Measurements from ENCODE around the gene DOCK1. TPM values are rescaled to one million over a fixed set of nuclear protein-coding genes. Genes with fewer than 3 reads are reported as not detected.
"Not testable (repeated sequence)": the region's sequence is repeated elsewhere in the genome, so short reads cannot be mapped to it uniquely, and the experiment has no call there.

Gene DOCK1
- total and polyA plus RNA-seq, 2 donors (not counting 1 experiment from before 2014, with no cell fraction given) = 20.5 to 91.0 TPM

DNA sequence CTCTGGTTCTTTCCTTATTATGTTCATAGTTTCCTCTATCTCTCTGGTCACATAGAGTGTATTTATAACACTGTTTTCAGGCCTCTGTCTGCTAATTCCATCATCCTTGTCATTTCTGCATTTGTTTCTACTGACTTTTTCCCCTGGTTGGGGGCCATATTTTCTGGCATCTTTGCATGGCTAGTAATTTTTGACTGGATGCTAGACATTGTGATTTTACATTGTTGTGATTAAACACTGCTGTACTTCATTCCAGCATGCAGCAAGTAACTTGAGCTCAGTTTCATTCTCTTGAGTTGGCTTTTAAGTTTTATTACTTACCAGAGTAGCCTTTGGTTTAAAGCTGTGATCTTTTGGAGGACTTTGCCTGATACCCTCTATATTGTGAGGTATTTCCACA, 6.8 kb upstream of the DOCK1 start:
- Histone ChIP-seq H3K9ac (ENCODE audit: insufficient read depth, low read length) (no peak overlapping the region), H3K79me2 (ENCODE audit: control insufficient read depth, insufficient read depth, low read length) (no peaks in the 10 kb centered on the region), H3K27me3 (ENCODE audit: control insufficient read depth, insufficient read depth, low read length) (no peaks in the 10 kb centered on the region), H3K9me3 (ENCODE audit: control insufficient read depth, insufficient read depth, low read depth, low read length) (no peaks in the 10 kb centered on the region), H3K4me1 (ENCODE audit: control insufficient read depth, extremely low read depth, insufficient read depth, low read length) (peaks cover 6% of the 10 kb centered on the region), H3K4me3 (replicated peaks in 1 of 4; ENCODE audit: control extremely low read depth in 1 of 4, insufficient read depth in 1 of 4, low read depth in 3 of 4, low read length in 4 of 4) (no peak overlapping the region), H2AFZ (ENCODE audit: low read length) (no peak overlapping the region), H3K36me3 (ENCODE audit: control insufficient read depth, insufficient read depth, low read length) (no peaks in the 10 kb centered on the region), H3K4me2 (ENCODE audit: extremely low read depth, insufficient read depth, low read length) (no peak overlapping the region), H4K20me1 (ENCODE audit: control insufficient read depth, extremely low read depth, insufficient read depth, low read length) (no peaks in the 10 kb centered on the region), H3K27ac (ENCODE audit: insufficient read depth, low read length) (no peak overlapping the region)
- TF ChIP-seq, protein P1, sequence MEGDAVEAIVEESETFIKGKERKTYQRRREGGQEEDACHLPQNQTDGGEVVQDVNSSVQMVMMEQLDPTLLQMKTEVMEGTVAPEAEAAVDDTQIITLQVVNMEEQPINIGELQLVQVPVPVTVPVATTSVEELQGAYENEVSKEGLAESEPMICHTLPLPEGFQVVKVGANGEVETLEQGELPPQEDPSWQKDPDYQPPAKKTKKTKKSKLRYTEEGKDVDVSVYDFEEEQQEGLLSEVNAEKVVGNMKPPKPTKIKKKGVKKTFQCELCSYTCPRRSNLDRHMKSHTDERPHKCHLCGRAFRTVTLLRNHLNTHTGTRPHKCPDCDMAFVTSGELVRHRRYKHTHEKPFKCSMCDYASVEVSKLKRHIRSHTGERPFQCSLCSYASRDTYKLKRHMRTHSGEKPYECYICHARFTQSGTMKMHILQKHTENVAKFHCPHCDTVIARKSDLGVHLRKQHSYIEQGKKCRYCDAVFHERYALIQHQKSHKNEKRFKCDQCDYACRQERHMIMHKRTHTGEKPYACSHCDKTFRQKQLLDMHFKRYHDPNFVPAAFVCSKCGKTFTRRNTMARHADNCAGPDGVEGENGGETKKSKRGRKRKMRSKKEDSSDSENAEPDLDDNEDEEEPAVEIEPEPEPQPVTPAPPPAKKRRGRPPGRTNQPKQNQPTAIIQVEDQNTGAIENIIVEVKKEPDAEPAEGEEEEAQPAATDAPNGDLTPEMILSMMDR (conservative IDR thresholded peaks at IDR 0.05 in 1 of 2, IDR thresholded peaks at IDR 0.05 in 1 of 2; ENCODE audit: low read depth in 1 of 2, low read length in 2 of 2) = no peak
- no peak for TF ChIP-seq EZH2 (IDR thresholded peaks at IDR 0.05; ENCODE audit: low read length, missing control alignments)
- DNase-seq (ENCODE audit: low read depth in 2 of 2) = no peak

DNA sequence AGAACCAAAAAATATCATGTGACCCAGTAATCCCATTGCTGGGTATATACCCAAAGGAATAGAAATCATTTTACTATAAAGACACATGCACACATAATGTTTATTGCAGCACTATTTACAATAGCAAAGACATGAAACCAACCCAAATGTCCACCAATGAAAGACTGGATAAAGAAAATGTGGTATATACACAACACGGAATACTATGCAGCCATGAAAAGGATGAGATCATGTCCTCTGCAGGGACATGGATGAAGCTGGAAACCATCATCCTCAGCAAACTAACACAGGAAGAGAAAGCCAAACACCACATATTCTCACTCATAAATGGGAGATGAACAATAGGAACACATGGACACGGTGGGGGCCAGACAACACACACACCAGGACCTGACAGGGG, 5.7 kb upstream of the DOCK1 start:
- not testable (repeated sequence) for H3K27me3 ChIP-seq (ENCODE audit: control insufficient read depth, insufficient read depth, low read length); H3K4me2 ChIP-seq (ENCODE audit: extremely low read depth, insufficient read depth, low read length); H3K36me3 ChIP-seq (ENCODE audit: control insufficient read depth, insufficient read depth, low read length); H3K79me2 ChIP-seq (ENCODE audit: control insufficient read depth, insufficient read depth, low read length); H3K9ac ChIP-seq (ENCODE audit: insufficient read depth, low read length); H3K4me1 ChIP-seq (ENCODE audit: control insufficient read depth, extremely low read depth, insufficient read depth, low read length); H3K4me3 ChIP-seq (replicated peaks in 1 of 4; ENCODE audit: control extremely low read depth in 1 of 4, insufficient read depth in 1 of 4, low read depth in 3 of 4, low read length in 4 of 4); H4K20me1 ChIP-seq (ENCODE audit: control insufficient read depth, extremely low read depth, insufficient read depth, low read length); H2AFZ ChIP-seq (ENCODE audit: low read length); H3K9me3 ChIP-seq (ENCODE audit: control insufficient read depth, insufficient read depth, low read depth, low read length); H3K27ac ChIP-seq (ENCODE audit: insufficient read depth, low read length); DNase-seq (ENCODE audit: low read depth in 2 of 2)

DNA sequence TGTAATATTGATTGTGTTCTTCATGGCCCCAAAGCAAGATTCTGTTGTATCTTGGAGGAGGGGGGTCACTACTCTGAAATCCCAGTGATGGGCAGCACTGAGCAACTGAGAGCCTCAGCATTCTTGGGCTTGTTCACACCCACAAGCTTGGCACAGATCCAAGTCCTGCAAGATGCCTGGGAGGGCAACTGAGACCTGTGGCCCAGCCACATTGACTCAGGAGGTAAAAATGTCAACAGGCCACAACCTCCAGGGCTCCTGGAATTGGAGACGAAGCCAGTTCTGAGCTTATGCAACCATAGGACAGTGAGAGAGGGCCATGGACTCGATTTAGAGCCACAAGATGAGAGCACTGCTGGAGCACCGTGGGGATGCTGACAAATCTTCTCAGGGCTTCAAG, 3.1 kb upstream of the DOCK1 start:
- H3K36me3 ChIP-seq (ENCODE audit: control insufficient read depth, insufficient read depth, low read length) = peaks cover 2% of the 10 kb centered on the region
- no peak overlapping the region for H2AFZ ChIP-seq (ENCODE audit: low read length)
- H3K4me2 ChIP-seq (ENCODE audit: extremely low read depth, insufficient read depth, low read length) = peak overlapping the region; percentile 35
- H3K4me3 ChIP-seq (replicated peaks in 1 of 4; ENCODE audit: control extremely low read depth in 1 of 4, insufficient read depth in 1 of 4, low read depth in 3 of 4, low read length in 4 of 4) = no peak overlapping the region
- peaks cover 13% of the 10 kb centered on the region for H3K79me2 ChIP-seq (ENCODE audit: control insufficient read depth, insufficient read depth, low read length)
- no peaks in the 10 kb centered on the region for H4K20me1 ChIP-seq (ENCODE audit: control insufficient read depth, extremely low read depth, insufficient read depth, low read length)
- peak; percentile 82 to 86 for DNase-seq (ENCODE audit: low read depth in 2 of 2)
- no peak overlapping the region for H3K27ac ChIP-seq (ENCODE audit: insufficient read depth, low read length)
- peaks cover 8% of the 10 kb centered on the region for H3K4me1 ChIP-seq (ENCODE audit: control insufficient read depth, extremely low read depth, insufficient read depth, low read length)
- H3K9ac ChIP-seq (ENCODE audit: insufficient read depth, low read length) = no peak overlapping the region
- H3K27me3 ChIP-seq (ENCODE audit: control insufficient read depth, insufficient read depth, low read length) = no peaks in the 10 kb centered on the region
- no peaks in the 10 kb centered on the region for H3K9me3 ChIP-seq (ENCODE audit: control insufficient read depth, insufficient read depth, low read depth, low read length)
- TF ChIP-seq, protein P1 (conservative IDR thresholded peaks at IDR 0.05 in 1 of 2, IDR thresholded peaks at IDR 0.05 in 1 of 2; ENCODE audit: low read depth in 1 of 2, low read length in 2 of 2) = peak; percentile 30 to 50
- TF ChIP-seq EZH2 (IDR thresholded peaks at IDR 0.05; ENCODE audit: low read length, missing control alignments) = no peak

All from fibroblast of lung (primary cell).